Stimulated activated CD4-positive, alpha-beta T cell treated with anti-CD3 and anti-CD28 coated beads, Interleukin-15, amount 100 ng/mL, for 48 hours (primary cell): Measurements from ENCODE around the gene IGF2BP3.
"Not testable (repeated sequence)": the region's sequence is repeated elsewhere in the genome, so short reads cannot be mapped to it uniquely, and the experiment has no call there.

Experiments
- DNase-seq, 2 donors: peaks; one replicate each; pipeline ENCODE4 v3.0.0-alpha.2; 2020; ENCODE audit warnings: low read depth in 2 of 2

The IGF2BP3 gene

GRCh38 chr7:23341846-23342598 lies 128.3 kb downstream of the IGF2BP3 start:
- DNase-seq: no peak

DNA sequence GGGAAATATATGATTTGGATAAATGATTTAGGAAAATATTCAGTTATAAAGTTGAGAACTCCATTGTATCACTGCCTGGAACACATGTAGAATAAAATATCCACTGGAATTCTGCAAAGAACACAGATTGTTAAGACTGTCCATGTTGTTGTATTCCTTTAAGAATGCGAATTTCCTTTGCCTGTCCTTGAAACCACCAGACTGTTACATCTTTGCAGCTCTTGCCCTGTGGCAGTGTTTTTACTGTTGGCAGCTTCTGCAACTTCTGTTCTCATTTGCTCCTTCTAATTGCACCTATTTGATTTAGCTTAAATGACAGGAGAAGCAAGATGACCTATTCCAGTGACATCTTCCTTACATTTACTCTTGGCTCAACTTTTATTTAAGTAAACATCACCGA lies 131.4 kb downstream of the IGF2BP3 start:
- no peak for DNase-seq

- no peak for DNase-seq
These were observed 131.9 kb downstream of the IGF2BP3 start for GRCh38 chr7:23338439-23338838.

- DNase-seq: no peak
These were observed 132.9 kb downstream of the IGF2BP3 start for GRCh38 chr7:23337374-23337773.

DNA sequence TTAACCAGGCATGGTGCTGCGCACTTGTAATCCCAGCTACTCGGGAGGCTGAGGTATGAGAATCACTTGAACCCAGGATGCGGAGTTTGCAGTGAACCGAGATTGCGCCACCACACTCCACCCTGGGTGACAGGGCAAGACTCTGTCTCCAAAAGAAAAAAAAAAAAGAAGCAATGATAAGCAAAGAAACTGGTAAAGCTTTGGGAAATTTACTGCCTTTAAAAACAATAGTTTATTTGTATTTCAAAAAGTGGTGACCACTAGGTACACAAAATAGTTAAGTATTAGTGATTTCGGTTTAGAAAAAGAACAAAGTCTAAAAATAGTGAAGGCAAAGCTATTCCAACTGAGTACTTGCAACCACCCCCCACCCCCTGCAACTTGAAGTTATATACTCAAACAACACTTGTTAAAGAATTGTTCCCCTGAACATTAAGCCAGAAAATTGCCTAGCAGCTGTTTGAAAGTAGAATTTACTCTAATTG lies 133.4 kb downstream of the IGF2BP3 start:
- no peak for DNase-seq

- no peak for DNase-seq
These were observed 134.2 kb downstream of the IGF2BP3 start for GRCh38 chr7:23336086-23336485.

DNA sequence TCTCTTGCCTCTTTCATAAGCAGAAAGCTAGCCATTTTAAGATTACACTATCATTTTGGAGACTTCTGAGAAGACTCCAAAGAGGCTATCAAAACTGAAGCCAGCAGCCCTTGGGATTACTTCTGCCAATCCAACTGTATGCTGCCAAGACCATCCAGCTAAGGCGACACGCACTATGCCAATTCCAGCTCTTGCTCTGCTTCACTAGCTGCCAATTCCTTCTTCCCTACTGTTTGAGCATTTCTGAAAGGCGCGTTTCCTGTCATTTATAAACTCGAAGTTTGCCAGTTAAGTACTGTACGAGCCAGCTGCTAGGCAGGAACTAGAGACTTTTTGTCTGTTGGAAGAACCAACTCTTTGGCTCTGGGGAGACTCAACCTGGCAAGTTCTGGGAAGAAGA lies 134.7 kb downstream of the IGF2BP3 start:
- DNase-seq: no peak

GRCh38 chr7:23335136-23335535 lies 135.2 kb downstream of the IGF2BP3 start:
- DNase-seq: no peak

GRCh38 chr7:23334482-23335056 lies 135.7 kb downstream of the IGF2BP3 start:
- no peak for DNase-seq

DNA sequence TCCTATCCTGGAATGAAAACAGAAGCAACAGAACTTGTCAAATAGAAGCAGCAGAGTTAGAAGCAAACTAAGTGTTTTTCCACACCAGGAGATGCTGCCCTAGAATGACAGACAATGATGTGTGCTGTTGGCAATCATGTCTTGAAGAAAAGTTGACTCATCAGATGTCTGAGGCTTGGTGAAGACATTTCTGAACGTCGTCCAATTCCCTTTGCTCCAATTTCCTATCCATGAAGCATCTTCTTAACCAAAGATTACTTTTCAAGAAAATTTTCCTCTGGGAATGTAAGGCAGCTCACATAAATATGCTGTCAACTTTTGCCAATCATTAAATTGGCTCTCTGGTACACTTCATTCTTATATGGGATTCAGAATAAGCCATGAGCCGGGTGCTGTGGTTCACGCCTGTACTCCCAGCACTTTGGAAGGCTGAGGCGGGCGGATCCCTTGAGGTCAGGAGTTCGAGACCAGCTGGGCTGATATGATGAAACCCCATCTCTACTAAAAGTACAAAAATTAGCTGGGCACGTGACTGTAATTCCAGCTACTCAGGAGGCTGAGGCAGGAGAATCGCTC lies 136.5 kb downstream of the IGF2BP3 start:
- no peak for DNase-seq

DNA sequence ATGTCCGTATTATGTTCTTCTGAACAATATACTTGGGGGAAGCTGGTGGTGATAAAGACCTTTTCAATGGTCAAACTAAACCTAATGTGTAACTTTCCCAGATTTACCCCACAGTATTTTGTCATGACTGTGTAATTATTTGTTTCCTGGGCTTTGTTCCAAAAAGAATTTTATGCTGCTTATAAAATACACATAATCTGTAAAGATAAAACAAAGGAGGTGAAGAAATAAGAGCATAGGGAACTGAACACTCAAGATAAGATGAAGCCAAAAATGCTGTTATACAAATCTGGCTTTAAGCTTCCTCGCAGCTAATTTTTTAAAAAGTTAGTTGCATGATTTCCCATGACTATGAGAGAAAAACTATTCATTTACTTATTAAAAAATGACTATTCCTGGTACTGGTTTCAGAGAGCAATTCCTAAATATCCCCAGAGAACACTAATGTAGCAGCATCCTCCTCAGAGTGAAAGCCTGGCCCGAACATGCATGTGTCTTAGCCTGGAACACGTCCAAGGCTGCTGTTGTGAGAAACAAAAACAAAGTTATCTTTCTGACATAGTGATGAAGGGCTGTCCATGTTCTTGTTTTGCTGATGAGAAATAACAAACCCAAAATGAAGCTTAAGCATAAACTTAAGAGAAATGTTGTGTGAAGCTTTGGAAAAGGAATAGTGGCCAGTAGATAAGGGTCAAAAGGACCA lies 137.2 kb downstream of the IGF2BP3 start:
- no peak for DNase-seq

- DNase-seq: no peak
These were observed 138.1 kb downstream of the IGF2BP3 start for GRCh38 chr7:23332193-23332592.

GRCh38 chr7:23331132-23331531 lies 139.2 kb downstream of the IGF2BP3 start:
- DNase-seq: no peak

- no peak for DNase-seq
These were observed 154.9 kb downstream of the IGF2BP3 start for GRCh38 chr7:23315366-23315765.

DNA sequence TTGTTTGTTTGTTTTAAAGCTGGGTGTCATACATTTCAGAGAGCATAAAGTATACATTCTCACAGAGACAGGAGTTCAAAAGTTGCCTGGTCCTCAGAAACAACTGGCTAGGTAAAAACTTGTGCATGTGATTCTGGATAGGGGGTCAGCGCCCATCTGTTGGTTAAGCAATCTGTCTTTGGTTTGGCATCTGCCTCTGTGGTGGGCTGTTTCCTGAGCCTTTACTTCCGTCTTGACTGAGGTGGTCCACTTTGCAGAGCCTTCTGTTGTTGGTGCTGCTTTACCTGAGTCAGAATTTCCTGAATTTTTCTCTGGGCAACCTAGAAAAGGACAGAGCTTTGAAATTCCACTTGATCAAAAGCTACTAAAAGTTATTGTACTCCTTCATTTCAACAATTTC lies 158.2 kb downstream of the IGF2BP3 start:
- not testable (repeated sequence) for DNase-seq

DNA sequence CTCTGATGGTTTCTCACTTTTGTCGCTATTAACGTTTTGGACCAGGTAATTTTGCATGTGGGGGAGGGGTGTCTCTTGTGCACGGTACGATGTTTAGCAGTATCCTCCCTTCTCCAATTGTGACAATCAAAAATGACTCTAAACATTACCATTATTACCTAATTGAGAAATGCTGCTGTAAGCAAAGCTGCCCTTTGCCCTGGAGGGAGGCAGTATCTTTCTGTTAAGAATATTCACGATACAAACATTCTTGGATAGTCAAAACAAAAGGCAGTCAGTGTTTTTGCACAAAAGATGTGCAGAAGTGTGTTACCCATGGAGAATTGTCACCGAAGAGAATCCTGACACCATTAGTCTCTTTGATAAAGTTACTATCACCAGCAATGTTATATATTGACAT lies 161.5 kb downstream of the IGF2BP3 start:
- no peak for DNase-seq

- DNase-seq: no peak
These were observed 163.3 kb downstream of the IGF2BP3 start for GRCh38 chr7:23306936-23307521.

- DNase-seq: no peak
These were observed 170.5 kb downstream of the IGF2BP3 start for GRCh38 chr7:23299770-23300300.

DNA sequence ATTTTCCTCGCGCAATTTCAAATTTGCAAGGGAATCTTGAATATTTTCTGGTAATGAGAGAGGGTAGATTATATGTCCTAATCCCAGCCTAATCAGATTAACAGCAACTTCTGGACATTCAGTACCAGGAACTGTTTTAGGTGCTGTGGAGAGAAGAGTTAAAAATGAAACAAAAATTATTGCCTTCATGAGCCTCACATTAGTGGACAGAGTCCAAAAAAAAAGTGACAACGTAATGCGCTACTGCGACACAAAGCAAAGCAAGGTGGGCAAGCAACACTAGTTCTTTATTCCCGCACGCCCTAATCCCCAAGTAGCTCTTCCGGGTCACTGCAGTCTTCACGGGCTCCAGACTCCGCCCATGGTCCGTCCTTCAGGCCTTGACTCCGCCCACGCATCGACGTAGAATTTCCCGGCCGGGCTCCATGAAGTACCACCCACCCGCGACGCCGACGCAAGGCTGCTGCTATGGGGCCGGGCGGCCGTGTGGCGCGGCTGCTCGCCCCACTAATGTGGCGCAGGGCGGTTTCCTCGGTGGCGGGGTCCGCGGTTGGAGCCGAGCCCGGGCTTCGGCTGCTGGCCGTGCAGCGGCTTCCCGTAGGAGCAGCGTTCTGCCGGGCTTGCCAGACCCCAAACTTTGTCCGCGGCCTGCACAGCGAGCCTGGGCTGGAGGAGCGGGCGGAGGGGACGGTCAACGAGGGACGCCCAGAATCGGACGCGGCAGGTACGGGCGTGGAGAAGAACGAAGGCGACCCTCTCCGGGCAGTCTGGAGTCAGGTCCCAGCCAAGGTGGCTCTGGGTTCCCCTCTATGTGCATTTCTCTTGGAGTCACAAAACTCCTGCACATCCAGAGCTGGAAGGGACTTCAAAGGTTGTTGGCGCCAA lies 171.2 kb downstream of the IGF2BP3 start, which contains the start of gene MALSU1:
MALSU1 (plus strand) TSS at position 455 of the 885 bp plus-strand sequence; CDS start at position 469, 14 bp downstream.
- peak; percentile 98 for DNase-seq

GRCh38 chr7:23298141-23298881 lies 172.0 kb downstream of the IGF2BP3 start:
- no peak for DNase-seq
